GM18861 (cell line): ENCODE results near the gene TNC.
"Not testable (repeated sequence)": the region's sequence is repeated elsewhere in the genome, so short reads cannot be mapped to it uniquely, and the experiment has no call there.

ENCODE experiments used
- ATAC-seq: cut with Tn5 transposase; IDR thresholded peaks from one replicate; pipeline ENCODE4 v1.9.1; 2021; ENCODE audit not compliant: unreplicated experiment

TNC gene

DNA sequence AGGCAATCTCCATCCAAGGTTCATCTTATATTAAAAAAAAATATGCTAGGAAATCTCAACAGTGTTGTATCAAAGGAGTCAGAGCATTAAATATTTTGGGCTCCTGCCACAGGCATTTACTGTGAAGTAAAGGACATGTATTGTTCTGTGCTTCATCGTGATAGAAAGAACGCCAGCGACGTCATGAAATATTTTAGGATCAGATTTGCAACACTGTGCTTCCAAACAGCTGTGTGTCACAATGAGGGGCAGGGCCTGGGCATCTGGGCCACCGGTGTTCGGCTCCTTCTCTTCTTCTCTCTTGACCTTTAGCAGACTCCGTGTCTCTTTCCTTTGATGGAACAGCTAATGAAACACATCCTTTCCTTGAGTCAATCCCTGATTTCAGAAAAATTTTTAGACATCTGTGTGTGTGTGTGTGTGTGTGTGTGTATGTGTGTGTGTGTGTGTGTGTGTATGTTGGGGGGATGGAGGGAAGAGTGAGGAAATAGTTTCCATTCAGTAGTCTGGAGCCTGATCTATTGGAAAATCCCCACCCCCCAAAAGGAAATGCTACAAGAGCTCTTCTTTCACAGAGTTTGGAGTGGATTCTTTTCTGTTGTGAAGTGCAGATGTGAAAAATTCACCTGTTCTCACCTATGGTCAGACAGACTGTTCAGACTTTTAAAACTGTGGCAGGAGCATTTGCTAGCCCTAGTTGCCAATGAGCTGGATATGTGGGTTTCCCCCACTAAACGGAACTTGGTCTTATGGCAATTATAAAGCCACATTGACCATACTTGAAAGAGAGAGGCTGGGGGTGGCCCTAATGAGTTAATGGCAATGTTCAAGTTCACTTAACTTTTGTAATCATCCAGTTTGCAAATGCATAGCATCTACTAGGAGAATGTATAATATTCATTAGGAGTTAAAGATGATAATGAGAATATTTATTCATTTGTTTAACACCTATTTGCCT lies 18.1 kb upstream of the TNC start:
- ATAC-seq, result no peak

DNA sequence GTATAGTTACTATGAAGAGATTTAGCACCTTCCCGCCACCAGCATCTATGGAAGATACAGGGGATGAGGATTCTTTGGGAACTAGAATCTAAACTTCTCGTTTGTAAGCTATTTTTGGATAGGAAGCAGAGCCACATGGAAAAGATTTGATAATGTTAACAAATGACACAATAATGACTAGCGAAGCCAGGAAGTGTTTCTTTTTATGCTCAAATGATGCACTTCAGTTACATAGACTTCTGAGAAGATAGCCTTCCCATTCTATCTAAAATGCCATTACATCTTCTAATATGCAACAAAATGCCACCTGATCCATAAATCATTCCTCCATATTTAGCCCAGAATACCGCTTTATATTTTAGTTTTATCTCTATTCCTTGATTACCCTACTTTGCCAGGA lies 17.0 kb upstream of the TNC start:
- no peak for ATAC-seq

DNA sequence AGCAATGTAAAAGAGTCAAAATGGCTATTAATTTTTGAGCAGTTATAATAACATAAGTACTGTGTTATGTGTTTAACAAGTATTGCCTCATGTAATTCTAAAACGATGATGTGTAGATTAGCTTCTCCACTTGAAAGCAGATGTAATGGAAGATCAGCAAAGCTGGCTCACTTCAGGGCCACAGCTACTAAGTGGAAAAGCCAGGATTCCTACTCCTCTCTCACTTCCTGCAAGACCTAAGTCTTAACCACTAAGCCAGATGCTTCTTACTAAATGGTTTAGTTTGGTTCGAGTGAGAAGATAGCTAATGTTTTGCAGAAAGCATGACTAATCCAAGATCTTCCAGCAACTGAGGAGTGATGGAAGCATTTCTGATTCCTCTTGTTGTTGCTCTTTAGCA lies 15.7 kb upstream of the TNC start:
- ATAC-seq, result no peak

DNA sequence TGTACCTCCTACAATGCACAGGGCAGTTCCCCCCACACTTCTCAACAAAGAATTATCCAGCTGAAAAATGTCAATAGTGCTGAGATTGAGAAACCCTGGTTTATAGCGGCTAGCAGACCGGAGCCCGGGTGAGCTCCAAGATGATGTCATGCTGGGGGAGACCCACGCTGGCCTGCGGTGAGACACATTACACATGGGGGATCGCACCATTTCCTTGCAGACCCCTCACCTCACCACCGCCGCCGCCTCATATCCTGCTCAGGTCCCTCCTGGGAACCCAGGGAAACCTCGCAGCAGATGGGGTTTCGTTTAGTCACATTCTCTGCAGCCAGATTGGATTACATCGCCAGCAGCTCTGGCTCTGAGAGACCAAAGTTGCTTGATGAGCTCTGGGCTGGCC lies 14.7 kb upstream of the TNC start:
- ATAC-seq, result no peak

DNA sequence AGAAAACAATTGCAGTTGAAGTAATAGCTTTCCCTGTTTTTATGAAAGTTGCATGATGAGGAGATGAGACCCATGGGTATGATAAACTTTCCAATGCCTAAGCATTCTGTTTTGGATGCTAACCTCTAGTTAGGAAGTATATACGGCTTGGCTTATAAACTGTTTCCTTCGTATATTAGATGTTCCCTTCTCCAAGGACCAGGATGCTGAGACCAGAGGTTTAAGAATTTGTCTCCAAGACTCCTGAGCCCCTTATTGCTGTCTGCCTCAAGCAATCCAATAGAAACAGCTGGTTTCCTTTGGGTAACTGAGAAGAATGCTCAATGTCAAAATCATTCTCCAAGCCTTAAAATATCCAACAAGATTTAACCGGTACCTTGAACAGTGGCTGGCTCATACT lies 12.2 kb upstream of the TNC start:
- no peak for ATAC-seq

DNA sequence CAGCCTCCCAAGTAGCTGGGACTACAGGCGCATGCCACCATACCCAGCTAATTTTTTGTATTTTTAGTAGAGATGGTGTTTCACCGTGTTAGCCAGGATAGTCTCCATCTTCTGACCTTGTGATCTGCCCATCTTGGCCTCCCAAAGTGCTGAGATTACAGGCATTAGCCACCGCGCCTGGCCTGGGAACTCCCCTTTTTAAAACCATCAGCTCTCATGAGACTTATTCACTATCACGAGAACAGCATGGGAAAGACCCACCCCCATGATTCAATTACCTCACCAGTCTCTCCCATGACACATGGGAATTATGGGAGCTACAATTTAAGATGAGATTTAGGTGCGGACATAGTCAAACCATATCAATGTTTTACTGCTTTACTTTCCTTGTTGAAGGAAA lies 10.8 kb upstream of the TNC start:
- not testable (repeated sequence) for ATAC-seq

DNA sequence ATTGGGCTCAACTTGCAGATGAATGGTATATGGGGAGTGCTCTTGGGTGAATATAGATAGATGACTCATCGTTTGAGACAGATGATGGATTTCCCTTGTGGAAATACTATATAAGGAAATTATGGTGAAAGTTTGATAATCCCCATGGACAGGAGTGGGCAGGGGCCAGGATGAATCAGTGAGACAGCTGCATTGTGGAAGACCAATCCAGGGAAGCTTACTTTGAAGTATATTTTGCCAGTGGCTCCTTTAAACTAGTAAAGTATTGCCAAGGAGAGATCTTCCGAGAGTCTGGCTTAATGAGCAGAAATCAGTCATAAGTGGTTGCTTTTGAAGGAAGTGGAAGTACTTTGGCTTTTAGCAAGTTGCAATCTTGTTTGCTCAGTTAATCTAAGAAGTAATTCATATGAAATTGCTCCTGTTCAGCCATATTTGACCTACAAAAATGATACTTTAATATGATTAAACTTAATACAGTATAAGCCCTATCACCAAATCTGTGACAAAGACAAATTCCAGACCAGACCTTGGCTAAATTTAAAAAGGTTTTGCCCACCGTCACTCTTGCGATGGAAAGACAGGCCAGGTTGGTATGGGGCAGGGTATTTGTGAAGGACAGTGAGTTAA lies 9.3 kb upstream of the TNC start:
- ATAC-seq, result no peak

DNA sequence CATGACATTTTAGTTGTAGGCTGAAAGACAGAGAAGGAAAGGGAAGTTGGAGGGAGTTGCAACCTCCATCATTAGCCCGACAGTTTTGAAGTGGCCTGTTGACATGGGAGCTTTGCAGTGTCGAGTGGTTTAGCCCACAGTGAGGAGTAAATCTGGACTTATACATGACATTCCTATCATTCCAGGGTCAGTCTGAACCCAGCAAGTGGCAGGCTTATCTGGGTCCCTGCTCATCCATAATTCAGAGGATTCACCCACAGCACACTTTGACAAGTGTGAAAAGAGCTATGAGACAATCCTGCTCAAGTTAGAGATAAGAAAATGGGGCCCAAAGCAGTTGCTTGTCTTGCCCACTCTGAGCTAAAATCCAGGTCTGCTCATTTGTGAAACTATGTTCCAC lies 8.4 kb upstream of the TNC start:
- ATAC-seq, result no peak

DNA sequence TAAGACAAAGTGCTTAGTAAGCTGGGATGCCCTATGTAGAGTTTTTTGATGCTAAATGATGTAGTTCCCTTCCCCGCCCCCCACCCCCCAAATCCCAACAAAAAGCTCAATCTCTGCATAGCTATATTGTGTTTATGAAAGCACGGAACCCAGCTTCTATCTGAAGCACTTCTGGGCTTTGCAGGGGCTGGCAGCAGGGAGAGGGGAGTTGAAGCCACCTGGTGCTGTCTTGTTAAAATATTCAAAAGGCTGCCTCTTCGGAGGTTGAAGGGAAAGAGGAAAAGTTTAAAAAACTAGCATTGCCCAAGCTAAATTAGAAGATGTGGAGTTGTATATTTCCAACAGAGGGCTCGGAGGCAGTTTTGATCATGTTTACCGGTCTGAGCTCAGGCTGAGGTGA lies 5.0 kb upstream of the TNC start:
- ATAC-seq, result no peak

DNA sequence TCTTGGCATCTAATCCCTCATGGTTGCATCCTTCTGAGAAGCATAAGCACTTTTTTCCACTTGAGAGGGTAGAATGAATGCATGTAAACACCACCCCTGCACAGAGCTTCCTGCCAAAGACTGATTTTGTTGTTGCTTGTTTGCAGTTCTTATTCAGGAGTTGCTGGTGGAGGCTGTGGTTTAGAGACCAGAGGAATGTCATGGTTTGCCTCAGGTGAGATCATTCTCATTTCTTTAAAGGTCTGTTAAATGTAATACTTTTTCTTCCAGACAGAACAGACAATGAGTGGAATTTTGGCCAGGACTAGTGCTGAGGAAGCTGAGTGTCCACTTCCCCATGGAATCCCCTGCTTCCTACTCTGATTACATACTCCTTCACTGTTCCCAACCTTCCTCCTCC lies 3.2 kb upstream of the TNC start:
- no peak for ATAC-seq

DNA sequence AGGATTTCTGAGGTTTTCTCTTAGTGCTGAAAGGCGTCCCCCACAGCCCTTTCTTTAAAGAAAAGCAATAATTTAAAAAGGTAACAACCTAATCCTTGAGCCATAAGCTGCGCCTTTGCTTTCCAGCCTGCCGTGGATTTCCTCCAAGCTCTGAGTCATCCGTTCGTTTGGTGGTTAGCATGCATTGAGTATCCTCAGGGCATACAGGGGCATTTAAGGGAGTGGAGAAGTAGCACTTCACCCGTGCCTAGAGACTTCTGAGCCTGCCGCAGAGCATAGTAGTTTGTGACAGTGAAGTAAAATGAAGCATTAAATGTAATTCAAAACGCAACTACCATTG lies 892 bp upstream of the TNC start:
- no peak for ATAC-seq

DNA sequence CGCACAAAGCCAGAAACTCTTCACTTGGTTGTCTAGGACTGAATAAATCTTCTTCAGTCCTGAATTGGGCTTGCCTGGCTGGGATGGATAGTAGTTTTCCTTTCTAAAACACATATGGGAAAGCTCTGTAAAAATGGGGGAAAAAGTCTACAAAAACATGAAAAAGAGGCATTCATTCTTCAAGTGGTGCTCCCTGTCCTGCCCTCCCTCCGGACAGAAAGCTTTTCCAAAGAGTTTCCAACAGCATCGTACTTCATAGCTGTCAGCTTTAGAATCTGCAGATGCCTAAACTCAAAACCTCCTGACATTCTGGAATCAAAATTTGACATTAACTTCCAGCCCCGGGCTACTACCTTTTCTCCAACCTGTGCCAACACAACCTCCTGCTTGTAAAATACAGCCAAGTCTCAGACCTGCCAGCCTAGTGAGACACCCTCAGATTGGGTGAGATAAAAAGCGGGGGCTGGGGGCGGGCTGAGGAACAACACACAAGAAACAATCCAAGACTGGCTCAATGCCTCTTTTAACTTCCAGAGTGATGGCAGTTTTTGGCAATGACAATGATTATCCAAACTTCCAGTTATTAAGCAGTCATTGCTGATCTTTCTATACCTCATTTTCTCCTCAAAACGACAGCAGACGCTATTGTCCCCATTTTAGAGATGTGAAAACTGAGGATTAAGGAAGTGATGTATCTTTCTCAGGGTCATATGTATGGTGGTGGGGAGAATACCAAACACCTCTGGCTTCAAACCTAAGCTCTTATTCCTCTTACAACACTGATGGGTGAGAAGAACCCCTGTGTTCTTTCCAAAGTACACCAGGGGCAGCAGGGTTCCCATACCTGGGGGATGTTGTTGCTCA lies 1.3 kb downstream of the TNC start:
- ATAC-seq, result no peak

DNA sequence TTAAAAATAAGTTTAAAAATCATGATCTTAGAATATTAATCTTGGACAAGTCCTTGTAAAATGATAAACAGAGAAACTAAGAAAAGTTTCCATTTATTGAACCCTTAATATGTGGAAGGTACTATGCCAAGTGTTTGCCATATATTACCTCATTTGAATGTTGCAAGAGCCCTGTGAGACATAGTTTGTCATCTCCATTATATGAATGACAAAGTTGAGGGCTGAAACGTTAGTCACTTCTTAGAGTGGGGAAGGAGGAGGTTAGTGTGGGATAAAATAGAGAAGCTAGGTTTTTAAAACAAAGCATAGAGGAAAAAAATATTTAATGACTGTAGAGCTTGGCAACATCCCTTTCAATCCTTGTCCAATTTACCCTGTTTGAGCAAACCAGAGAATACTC lies 2.0 kb downstream of the TNC start:
- ATAC-seq, result no peak

DNA sequence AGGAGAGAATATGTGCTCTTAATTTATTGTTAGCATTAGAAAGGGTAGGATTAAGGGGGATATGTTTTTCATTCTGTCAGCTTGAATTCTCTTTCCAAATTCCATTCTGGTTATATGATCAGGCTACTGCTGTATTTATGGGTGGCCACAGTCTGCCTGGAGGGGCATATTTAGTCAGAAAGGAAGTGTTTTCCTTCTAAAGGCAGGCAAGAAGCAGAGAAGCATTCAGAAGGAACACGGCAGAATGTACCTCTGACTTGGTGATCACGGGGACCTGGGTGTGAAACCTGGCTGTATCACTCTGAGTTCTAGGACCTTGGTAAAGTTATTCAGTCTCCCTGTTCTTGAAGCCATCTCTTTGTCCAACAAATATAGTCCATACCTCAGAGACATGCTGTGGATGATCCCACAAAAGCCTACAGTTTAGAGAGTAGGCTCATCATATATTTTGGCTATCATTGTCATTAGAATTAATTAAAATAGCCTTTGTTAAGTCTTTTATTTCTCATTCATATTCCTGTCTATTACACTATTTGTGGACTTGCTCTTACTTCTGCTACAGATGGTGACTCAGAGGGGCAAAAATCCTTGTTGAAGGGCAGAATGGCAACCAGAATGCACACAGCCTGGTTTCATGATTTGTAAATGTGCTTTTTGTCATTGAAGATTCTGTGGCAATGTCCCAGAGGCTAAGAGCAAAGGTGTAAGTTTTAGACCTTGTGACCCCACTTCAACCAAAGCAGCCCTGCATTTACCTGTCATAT lies 2.7 kb downstream of the TNC start:
- no peak for ATAC-seq

DNA sequence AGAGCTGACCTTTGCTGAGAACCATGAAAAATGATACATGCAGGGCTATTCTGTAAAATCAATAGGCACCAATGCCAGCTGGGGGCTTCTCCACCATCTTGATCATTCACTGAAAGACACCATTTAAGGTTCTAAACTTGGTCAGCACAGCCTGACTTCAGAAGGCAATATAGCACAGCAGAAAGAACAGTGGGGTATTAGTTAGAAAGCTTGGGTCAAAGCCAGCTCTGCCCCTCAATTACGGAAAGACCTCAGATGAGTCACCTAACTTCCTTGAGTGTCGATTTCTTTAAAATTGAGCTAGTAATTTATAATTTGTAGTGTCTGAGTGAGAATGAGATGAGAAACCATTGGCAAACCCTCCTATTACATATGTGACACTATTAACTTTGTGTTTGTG lies 3.4 kb downstream of the TNC start:
- ATAC-seq, result no peak

DNA sequence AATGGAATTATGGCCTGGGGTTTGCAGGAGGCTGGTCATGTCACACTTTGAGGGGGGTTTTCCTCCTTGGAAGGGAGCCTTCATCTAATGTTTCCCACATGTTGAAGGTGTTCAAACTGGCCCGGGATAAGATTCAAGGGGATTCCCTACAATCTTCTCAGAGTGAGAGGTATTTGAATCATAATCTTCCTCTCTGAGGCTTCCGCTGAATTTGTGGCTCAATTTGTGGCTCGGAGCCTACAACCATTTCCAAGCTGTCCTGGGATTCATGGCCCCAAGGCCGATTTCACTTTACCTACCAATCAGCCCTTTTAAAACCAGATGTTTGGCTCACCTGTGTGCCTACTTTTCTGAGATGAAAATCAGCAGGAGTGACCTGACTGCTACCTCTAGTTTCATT lies 3.9 kb downstream of the TNC start:
- no peak for ATAC-seq

DNA sequence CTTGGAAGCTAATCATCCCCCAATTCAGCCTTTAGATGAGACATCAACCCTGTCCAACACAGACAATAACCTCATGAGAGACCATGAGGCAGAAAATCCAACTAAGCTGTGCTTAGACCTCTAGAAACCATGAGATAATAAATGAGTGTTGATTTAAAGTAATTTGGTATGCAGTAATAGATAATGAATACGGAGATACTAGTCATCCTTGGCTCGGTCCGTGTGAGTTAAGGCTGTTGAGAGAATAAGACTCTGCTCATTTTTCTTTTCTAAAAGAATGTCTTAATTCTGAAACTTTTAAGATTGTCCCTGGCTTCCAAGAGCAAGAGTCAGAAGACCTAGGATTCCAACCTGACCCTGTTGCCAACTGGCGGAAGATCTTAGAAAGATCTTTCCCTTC lies 6.1 kb downstream of the TNC start:
- no peak for ATAC-seq

DNA sequence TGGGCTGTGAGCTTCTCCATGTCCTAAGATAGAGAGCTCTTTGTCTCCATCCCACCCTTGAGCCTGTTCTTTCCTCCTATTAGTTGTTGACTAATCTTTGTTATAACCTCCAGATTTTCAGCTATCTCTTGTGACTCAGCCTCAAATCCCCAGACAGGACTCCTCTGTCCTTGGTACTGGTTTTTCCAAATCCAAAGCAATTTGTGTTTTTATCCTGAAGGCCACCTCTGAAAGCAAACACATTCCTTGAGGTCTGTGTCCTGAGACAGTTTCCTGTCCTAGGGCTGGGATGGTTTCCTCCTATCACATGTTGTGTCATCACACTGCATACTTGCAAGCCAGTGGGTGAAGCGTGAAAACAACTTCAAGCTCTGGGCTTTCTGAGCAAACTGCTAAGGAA lies 8.5 kb downstream of the TNC start:
- ATAC-seq, result no peak

DNA sequence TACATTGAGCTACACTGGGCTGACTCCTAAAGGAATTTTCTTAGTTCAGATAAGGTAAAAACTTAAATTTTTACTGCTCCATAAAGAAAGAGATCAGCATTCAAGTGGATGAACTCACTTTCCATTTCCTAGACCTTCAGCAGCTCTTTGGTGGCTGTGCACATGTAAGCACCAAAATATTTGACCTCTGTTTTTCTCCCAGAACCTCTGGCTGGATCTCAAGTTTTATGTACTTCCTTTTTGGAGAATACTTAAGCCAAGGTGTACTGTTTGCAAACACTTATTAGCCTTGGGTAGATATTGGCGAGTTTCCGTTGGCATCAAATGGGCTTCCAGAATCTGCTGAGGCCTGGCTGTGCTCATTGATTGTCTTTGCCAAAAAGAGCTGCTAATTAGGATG lies 10.3 kb downstream of the TNC start:
- no peak for ATAC-seq

DNA sequence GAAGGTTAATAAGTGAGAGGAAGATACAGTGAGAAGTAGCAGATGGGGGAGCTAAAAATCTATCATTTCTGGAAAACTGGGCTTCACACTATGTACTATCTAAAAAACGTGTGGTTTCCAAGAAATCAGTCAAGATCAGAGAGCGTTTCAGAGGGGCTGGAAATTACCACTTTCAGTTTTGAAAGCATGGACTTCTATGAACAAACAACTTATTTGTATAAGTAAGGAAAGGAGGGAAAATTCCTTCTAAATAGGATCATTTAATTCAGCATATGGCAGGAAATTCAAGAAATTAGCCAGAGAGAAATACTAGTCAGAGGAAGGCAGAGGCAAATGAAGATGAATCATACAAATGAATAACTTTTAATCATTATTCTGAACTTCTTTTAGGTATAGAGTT lies 11.3 kb downstream of the TNC start:
- ATAC-seq, result no peak

DNA sequence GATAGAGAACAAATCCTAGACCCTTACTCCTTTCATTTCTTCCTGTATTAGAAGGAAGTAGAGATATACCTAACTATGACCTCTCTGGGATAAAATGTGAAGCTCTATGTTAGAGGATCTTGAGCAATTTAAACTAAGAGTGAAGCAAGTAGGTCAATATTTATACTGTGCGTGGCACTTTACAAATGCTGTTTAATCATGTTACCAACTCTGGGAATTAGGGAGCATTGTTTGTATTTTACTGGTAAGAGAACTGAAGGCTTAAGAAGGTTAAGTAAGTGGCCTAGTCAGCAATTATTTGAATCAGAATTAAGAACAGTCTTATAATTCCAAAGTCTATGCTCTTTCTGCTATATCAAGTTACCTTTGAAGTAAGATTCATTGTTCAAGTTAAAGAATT lies 12.0 kb downstream of the TNC start:
- ATAC-seq, result no peak
